Activated CD4-positive, CD25-positive, alpha-beta regulatory T cell (primary cell): ENCODE measurements around the gene FGD5.

Experiments used
- DNase-seq, 4 experiments: peaks; one replicate each; lab custom pipeline; 2025; lab: John Stamatoyannopoulos, UW

The FGD5 gene

GRCh38 chr3:14824646-14825045 lies 5.9 kb downstream of the FGD5 start:
- DNase-seq: no peak

- no peak for DNase-seq
Observed at GRCh38 chr3:14826069-14826468, 7.3 kb downstream of the FGD5 start.

GRCh38 chr3:14827776-14828175 lies 9.0 kb downstream of the FGD5 start:
- no peak for DNase-seq

DNA sequence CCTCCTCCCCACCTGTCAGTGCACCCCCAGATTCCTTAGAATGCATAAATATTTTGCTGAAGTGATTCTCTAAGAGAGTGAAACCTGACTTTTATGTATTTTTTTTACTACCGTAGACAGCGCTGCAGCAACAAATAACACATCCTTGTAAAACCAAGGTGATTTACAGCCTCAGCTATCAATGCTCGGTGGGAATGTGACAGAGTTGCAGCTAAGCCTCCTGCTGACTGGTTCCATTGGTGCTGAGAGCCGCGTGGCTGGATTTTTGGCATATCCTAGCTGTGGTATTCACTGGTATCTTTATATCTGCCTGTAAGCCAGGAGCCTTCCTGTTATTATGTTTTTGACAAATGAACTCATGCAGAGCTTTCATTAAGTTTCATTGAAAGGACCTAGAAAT lies 11.0 kb downstream of the FGD5 start:
- no peak for DNase-seq

DNA sequence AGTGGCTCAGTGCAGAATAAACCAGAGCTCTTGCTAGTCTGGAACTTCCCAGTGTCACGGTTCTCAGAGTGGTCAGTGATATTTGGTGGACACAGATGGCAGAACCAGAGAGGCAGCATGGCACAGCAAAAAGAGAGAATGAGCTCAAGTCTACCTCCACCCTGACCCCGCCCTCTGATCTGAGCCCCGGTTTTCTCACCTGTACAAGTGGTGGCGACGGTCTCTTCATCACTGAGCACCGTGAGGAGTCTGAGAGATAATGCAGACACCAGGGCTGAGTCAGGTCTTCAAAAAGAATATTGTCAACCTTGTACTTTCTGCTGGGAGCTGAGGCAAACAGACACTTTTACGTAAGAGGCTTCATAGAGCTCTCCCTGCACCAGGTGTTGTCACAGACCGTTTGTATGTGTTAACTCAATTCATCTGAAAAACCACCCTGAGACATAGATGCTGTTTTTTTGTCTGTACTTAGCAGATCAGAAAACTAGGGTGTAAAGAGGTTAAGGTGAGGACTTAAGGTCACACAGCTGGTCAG lies 13.2 kb downstream of the FGD5 start:
- DNase-seq: no peak

DNA sequence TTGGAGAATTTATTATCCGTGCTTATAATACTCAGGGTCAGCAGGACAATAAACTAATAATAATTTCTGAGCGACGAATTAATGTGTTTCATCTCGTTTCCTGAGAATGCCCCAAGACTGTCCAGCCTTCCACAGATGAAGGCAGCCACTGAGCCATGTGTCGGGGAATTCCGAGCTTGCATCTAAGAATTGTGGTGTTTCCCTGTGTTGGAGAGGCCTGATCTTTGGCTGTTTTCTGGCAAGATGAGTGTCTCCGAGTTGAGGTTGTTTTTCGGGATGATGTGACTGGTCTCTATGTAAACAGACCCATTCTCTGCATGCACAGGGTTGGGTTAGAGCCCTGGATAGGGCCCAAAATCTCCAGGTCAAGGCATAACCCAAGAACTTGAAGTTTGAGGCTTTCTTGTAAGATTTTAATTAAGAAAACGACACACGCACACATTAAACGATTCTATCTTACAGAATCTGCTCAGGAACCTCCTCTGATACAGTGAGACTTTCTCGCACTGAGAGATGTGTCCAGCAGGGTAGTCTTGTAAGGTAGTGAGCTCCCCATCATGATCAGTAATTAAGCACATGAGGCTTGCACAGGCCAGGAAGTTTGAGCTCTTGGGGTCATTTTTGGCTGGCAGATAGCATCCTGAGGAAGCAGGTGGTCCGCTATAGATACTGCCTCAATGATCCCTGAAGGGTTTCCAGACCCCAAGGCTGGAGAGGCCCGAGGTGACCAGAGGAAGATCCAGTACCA lies 14.4 kb downstream of the FGD5 start:
- no peak for DNase-seq

DNA sequence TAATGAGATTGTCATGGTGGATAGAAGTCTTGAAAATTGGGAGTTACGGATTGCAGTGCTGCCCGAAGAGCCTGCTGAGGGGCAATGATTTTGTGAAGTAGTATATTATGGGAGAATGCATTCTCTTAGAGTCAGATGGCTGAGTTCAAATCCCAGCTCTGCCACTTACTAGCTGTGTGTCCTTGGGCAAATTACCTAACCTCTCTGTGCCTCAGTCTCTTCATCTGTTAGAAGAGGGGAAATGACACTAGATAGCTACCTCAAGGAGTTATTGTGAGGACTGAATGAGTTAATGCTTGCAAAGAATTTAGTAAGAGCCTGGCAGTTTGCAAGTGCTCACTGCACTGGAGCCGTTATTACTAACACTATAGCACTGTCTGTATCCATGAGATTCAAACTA lies 15.4 kb downstream of the FGD5 start:
- no peak for DNase-seq

GRCh38 chr3:14834807-14835466 lies 16.2 kb downstream of the FGD5 start:
- no peak for DNase-seq

DNA sequence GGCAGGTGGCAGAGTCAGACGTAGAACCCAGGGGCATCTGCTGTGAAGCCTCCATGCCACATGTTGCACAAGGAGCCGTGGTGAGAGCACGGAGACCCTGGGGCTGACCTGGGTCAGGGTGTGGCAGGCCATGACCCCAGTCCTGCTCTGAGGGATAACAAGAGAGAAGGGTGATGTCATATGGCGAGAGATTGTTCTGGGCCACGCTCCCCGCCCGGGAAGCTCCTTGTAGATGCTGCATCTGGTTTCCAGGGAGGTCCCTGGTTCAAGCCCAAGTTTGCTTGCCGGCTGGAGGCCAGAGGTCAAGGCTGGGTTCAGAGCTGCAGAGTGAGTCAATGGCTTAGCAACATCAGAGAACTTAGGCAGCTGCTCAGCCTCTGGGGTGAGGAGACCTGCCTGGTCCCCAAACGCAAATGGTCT lies 17.3 kb downstream of the FGD5 start:
- DNase-seq: no peak

GRCh38 chr3:14837186-14837877 lies 18.6 kb downstream of the FGD5 start:
- DNase-seq: no peak

DNA sequence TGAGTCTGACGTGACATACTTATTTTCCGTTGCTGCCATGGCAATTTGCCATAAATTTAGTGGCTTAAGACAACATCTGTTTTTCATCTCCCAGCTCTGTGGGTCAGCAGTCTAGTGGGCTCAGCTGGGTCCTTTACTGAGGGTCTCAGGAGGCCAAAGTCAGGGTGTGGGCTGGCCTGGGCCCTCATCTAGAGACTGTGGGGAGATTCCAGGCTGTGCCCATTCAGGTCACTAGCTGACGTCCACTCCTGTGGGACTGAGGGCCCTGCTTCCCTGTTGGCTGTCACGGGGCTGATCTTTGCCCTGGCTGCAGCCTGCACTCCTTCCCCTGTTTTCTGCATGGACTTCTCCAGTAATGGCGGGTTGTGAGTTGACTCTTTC lies 19.1 kb downstream of the FGD5 start:
- DNase-seq: no peak

- no peak for DNase-seq
Observed at GRCh38 chr3:14839236-14839635, 20.5 kb downstream of the FGD5 start.

DNA sequence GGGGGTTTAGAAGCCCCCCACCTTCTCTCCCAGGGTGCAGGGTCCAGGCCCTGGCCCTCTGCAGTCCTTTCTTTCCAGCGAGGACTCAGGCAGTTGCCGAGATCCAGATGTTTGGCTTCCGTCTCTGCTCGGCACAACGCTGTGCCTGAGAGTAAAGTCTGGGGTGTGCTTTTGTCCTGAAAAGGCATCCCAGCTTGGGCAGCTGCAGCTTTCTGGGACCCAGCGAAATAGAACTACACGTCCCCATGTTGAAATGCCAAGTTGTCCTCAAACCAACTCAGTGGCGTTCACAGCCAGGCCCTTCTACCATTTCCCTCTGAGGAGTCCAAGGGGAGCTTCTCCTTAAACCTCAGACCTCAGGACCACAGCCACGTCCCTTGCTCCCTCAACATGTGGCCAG lies 23.1 kb downstream of the FGD5 start:
- DNase-seq: no peak

GRCh38 chr3:14842277-14842676 lies 23.5 kb downstream of the FGD5 start:
- DNase-seq: no peak

DNA sequence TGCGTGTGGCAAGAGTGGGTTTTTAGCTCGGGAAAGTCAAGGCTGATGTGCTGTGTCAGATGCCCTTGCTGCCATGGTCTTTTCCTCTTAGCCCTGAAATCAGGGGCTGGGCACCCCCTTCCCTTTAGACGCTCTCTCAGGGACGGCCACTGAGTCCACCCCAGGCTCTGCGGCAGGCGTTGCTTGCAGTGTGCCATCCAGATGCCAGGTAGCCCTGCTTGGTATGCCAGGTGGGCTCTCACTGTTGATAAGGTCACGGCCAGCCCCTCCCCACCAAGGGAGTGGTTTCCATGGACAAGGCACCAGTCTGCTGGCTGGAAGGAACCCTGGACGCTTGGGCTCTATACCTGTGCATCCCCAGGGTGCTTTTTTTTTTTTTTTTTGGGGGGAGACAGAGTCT lies 24.6 kb downstream of the FGD5 start:
- no peak for DNase-seq

DNA sequence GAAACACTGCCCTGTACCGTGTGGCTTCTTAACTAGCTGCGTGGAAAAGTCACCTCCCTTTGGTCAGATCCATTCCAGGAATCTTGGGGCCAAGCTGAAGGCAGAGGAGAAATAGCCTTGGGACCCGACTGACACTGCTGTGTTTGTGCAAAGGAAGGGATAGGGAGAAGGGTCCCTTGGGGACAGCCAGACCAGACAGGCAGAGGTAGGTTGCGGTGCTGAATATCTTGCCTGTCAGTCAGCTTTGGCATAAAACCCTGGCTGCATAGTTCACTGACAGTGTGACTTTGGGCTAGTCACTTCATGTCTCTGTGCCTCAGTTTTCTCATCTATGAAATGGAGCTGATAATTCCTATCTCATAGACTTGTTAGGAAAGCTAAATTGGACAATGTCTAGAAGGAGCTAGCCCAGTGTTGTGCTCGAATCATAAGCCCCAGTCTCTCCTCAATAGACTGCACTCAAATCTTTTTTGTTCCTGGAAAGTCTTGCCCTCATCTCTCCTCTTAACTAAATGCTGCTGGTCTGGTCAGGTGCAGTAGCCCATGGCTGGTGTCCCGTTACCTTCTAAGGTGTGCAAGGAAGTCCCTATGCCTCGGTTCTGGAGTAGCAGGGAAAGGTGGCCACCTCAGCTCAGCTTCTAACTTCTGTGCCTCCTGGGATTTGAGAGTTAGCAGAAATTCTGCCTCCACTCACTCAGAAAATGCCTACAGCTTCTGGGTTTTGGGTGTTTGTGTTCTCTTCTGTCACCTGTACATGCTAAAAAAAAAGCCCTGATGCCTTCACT lies 25.8 kb downstream of the FGD5 start:
- DNase-seq: no peak

DNA sequence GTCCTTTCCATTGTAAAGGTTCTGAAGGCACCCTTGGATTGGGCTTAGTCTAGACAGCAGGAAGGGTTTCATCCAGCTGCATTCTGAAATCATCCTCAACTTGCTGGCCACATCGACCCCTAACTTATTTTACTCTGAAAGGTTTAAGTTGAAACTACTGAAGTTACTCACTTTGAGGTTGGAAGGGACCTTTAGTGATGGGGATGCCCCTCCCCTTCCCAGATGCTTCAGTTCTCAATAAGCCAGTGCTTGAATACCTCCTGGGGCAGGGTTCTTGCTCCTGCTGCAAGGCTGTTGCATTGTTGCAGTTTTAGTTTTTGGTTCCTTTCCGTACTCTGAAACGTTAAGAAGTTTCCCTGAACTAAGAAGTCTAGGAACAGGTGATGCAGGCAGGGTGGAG lies 26.4 kb downstream of the FGD5 start:
- no peak for DNase-seq

- no peak for DNase-seq
Observed at GRCh38 chr3:14845826-14846225, 27.1 kb downstream of the FGD5 start.

DNA sequence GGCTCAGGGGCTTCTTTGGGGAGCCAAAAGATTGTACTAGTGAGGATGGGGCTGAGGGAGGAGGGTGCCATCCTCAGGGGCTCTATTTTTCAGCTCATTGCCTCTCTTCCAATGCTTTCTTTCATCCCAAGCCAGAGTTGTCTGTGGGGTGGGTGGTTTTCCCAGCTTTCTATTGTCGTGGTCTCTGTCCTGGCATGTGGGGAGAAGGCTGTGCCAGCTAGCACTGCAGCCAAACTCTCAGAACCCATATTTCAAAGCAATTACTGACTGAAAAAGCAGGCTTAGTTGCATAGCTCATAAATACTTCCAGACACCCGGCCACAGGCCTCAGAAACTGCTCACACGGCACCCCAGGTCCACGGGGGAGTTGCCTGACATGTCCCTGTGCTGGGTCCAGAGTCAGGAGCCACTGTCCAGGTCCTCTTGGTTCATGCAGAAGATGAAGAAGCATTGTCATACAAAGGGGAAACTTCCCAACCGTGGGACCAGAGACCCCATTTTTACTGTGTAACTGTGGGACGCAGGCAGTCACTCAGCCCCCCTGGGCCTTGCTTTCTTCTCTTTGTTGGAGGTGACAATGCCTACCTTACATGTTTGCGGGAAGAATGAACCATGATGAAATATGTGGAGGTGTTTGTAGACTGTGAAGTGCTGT lies 27.6 kb downstream of the FGD5 start:
- DNase-seq: no peak

DNA sequence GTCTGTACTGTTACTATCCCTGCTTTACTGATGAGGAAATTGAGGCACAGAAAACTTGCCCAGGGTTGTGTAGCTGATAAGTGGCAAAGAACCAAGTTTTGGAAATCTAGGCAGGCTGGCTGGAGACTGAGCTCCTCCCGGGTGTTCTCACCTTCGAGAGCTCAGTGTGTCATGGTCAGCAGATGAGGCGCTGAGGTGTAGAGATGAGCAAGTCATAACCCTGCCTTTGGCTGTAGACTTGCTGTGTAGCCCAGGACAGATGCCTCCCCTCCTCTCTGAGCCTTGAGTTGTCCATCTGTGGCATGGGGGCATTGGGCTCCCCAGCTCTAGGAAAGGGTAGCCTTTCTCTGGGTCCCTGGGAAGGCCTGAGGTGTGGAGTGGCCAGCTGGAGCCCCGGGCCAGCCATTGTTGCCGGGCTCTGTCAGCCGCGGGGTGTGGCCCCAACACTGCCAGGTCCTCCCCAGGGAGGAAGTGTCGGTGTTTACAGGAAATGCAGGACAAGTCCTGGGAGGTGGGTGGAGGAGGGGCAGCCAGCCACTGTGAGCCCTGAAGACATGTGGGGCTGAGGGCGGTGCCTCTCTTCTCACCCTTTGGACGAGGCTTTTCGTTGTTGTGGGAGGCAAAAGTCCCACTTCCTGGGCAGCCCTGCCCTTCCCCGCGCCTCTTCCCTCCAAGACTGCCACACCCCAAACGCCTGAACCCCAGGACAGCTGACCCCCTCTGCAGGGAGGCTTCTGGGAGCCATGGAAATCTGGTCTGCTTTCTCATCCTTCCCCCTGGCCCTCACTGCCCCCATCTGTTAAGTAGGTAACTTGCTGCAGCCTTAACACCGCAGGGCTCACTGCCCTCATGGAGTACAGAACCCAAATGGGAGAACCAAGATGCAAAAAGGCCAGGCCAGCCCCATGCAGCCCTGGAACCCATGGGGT lies 29.1 kb downstream of the FGD5 start:
- DNase-seq: no peak

DNA sequence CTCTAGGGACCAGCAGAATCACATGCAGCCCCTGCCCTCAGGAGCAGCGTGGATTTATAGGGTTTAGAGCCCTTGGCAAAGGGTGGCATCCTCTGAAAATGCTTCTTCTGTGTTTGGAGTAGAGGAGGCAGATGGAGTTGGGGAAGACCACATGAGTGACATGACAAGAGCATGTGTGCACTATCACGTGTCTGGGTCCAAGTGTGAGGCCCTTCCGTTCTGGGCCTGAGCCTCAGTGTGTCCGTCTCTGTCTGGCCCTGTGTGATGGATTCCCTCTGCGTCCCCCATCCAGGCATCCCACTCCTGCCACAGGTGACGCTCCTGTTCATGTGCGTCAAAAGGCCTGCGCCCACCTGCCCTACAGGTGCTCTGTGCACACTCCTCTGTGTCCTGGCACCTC lies 30.1 kb downstream of the FGD5 start:
- DNase-seq: no peak
